Erythroblast (primary cell): ENCODE measurements around the gene CHID1.

ENCODE experiments used
- DNase-seq, 2 experiments: peaks; one replicate each; lab custom pipeline; 2025; lab: John Stamatoyannopoulos, UW
- GATA1 ChIP-seq: IDR thresholded peaks from 2 replicates; pipeline ENCODE4 v1.6.1; 2011; ENCODE audit warnings: low read depth, mild to moderate bottlenecking, control low read depth, low read length, moderate library complexity
- POLR2A ChIP-seq: IDR thresholded peaks from 2 replicates; pipeline ENCODE4 v1.6.1; 2011; ENCODE audit warnings: mild to moderate bottlenecking, low read length

CHID1 gene

DNA sequence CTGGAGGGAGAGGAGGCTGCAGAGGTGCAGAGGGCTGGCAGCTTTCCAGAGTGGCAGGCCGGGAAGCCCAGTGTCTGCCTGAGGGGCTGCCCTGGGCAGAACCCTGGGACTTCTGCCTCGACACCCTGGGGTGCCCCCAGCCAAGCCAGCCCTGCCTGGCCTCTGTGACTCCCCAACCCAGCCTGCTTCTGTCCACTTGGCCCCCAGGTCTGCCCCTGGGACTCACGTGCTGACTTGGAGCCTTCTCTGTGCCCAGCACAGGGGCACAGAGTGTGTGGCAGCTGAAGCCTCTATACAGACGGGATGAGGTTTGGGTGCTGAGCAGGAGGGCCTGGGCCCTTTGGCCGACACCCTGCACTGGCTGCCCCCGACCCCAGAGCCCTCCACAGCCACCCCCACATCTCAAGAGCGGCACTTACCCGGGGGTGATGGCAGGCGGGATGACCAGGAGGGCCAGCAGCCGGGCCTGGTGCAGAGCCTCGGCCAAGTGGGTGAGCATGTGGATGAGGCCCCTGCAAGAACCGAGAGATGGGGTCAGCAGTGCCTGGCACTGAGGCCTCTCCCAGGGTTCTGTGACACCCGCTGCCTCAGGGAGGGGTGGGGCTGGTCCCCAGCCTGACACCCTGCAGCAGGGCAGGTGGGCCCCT, 17.5 kb downstream of the CHID1 start:
- no peak for DNase-seq
- TF ChIP-seq GATA1 (no peak), POLR2A (no peak)

DNA sequence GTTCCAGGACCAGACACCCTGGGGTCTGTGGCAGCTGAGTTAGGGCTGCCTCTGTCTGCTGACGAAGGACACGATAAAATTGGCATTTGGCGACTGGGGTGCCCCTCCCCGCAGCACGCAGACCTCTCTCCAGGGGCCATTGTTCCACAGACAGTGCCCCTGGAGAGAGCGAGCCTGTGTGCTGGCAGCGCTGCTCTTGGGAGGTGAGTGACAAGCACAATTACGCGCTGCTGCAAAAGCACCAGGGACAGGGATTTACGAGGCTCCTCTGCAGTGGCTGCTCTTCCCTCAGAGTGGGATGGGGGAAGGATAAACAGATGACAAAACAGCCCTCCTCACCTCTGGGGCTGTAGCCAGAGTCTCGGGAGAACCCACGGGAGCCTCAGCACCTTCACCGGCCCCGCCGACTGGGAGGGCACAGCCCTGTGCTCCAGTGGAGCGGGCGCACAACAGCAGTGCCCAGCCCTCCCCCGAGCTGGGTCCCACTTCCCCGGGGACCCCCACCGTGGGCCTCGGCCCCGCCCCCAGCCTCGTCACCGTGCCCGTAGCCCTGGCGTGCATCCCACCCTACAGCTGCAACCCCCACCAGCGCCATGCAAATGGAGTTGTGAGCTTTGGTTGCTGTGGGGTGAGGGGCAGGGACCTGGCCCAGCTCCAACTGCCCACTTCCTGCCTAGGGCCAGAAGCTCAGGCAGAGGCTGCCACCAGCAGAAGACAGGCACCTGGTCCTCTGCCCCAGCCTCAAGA, 19.6 kb downstream of the CHID1 start:
- TF ChIP-seq GATA1 (no peak), POLR2A (no peak)
- no peak for DNase-seq

DNA sequence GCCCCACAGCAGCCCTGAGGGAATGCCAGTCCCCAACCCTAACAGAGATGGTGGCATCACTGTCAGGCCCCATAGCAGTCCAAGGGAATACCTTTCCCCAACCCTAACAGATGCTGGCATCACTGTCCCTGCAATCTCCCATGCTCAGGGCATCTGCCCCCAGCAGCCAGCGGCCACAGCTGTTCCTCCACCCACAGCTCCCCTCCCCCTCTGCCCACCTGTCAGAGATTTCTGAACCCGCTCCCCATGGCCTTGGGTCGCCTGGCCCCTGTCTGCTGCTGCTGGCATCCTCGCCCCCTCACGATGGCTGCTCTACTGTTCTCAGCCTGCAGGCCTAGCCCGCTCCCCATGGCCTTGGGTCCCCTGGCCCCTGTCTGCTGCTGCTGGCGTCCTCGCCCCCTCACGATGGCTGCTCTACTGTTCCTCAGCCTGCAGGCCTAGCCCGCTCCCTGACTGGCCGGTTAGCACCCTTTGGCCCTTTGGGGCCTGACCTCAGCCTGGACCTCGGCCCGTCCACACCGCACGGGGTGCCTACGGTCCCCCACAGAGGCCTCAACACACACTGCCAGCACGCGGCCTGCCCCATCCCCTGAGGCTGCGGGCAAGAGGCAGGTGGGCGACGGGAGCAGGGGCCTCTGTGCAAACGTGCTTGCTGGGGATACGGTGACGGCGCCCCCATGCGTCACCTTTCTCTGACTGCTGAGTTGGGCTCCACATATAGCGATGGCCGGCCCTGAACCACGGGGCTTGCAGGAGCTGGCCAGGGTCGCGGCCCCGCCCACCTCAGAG, 20.7 kb downstream of the CHID1 start:
- TF ChIP-seq GATA1 (no peak), POLR2A (no peak)
- DNase-seq, result no peak

DNA sequence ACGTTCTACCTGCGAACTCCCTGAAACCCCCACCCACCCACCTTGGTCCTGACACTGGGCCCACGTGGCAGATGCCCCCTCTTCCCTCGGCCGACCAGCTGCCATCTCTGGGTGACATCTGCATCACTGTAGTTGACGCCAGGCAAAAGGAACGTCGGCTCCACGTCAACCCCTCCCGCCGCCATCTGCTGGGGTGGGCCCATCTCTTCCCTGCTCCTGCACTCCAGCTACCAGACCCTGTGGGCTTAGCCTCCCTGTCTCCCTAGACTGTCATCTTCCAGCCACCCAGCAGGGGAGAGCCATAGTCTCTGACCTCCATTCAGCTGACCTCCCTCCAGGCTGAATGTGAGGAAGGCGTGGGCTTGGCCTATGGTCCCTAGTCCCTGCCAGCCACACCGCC, 21.4 kb downstream of the CHID1 start:
- no peak for DNase-seq

DNA sequence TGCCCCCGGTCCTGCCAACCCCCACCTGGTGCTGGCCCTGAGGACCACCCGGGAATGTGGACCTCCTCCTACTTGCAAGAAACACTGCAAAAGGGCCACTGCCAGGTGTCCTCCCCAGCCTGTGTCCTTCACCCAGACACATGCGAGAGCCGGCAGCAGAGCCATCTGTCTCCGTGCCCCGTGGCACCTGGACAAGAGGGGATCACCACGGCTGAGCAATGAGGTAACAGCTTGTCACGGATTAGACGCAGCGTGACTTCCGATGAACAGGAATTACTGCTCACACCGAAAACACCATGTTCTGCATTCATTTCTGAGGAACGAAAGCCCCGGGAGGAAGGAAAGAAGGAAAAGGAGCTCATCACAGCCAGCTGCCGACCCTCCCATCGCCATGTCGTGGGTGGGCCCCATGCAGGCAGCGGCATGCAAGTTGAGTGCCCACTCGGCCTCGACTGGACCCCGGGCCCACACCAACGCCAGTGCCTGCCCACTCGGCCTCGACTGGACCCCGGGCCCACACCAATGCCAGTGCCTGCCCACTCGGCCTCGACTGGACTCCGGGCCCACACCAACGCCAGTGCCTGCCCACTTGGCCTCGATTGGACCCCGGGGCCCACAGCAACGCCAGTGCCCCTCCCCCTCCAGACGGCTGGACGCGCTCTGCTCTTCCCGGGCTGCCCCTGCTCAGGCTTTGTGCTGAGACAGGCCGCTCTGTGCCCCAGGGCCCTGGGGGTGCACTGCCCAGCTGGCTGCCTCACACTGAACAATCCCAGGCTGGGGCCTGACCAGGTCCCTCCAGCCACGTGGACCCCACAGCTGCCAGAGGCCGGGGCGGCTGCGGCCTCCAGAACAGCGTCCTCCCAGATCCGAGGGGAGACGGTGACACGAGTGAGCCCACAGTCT, 22.0 kb downstream of the CHID1 start:
- no peak for TF ChIP-seq GATA1
- no peak for TF ChIP-seq POLR2A
- no peak for DNase-seq

More for the DNA sequence above, 21.4 kb downstream of the CHID1 start:
- TF ChIP-seq POLR2A, result no peak
- no peak for TF ChIP-seq GATA1

DNA sequence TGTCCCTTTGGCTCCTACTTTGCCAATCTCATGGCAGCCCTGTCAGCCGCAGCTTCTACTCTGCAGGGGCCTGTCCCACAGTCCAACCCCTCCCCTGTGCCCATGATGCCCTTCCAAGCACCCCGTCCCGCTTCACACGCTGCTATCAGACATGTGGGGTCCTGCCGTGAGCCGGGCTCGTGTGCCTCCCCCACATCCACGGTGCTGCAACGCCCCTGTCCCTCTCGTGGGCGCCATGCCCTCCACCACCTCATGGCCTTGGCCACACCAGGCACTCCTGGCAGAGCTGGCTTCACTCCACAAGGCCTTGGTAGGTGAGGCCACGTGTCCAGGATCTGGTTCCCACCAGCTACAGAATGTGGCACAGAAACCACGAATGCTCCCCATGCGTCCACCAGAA, 23.0 kb downstream of the CHID1 start:
- TF ChIP-seq GATA1 (no peak), POLR2A (no peak)
- no peak for DNase-seq

DNA sequence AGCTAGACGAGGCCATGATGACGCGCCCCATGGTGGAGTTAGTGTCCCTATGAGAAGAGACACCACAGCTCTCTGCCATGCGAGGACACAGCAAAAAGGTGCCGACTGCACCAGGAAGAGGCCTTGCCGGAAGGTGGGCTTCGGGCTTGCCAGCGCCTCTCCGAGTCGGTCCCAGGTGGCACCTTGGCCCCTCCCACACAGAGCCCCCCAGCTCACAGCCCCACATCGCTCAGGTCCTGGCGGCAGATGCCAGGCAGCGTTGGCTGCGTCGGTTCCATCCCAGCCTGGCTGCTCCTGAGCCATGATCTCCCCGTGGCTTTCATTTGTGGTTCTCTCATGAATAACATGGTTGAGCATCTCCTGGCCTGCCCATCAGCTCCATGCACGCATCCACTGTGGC, 24.0 kb downstream of the CHID1 start:
- TF ChIP-seq GATA1, result no peak
- TF ChIP-seq POLR2A, result no peak

DNA sequence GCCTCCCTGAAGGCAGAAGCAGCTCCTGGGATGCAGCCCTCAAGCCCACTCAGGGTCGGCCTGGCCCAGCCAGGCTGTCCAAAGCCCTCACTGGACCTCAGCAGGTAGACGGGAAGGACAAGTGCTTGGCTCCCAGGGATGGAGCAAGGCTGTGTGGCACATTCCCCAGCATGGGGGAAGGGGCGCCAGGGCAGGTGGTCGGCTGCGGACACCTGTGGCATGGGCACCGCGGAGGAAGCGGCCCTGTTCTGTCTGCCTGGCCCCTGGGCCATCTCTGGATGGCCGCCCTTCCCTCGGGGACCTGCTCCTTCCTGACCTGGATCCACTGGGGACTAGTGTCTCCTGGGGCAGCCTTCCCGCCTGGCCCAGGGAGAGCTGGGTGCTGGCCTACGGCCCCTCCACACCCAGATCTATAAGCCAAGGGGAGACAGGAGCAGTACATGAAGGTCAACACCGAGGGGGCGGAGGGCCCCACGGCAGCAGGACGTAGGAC, 26.0 kb downstream of the CHID1 start:
- no peak for TF ChIP-seq POLR2A
- TF ChIP-seq GATA1, result no peak
- DNase-seq, result no peak

More for the DNA sequence above, 24.0 kb downstream of the CHID1 start:
- no peak for DNase-seq

DNA sequence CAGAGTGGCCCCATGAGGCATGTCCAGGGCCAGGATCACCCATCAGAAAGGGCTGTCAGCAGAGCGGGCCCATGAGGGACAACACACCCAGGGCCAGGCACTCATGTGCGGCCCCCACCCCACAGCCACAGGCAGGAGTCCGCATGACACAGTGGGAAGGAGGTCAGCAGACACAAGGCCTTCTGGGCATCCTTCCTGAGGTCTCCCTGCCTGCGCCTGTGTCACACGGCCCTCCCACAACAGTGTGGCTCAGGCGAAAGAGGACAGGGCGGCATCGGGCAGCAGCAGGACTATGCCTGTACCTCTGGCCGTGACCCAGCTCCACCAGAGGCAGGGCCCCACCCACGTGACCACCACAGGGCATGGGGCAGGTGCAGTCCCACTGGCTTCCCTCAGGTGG, 27.1 kb downstream of the CHID1 start:
- TF ChIP-seq GATA1, result no peak
- no peak for DNase-seq

DNA sequence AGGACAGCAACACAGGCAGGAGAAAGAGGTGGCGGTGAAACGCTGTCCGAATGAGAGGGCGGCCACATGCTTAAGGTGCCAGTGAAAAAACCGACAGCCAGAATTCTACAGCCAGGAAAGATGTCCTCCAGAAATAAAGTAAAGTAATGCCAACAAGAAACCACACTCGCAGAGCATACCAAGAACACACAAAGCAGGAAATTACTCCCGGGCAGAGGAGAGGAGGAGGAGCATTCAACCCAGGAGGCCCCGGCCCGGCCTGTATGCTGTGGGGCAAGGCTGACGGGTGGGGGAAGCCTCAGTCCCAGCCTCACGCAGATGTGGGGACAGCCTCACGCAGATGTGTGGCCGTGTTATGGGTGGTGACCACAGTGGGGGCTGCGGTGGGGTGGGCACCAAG, 28.0 kb downstream of the CHID1 start:
- TF ChIP-seq POLR2A (no peak), GATA1 (no peak)
- DNase-seq, result no peak

DNA sequence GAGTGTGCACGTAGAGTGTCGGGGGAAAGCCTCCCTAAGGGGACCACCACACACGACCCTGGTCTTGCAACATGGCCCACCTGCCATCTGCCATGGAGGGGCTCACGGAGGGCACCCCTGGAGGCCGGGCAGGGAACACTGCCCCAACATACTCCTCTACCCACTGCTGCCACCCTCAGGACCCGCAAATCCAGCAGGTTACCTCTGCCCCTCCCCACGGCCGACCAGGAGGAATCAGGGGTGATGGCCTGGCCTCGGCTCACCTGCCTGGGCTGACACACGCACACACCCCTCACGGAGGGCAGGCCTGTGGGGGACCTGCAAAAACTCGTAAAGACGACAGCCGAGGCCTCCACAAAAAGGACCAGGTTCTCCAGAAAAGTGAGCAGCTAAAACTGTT, 30.2 kb downstream of the CHID1 start:
- TF ChIP-seq POLR2A (no peak), GATA1 (no peak)

DNA sequence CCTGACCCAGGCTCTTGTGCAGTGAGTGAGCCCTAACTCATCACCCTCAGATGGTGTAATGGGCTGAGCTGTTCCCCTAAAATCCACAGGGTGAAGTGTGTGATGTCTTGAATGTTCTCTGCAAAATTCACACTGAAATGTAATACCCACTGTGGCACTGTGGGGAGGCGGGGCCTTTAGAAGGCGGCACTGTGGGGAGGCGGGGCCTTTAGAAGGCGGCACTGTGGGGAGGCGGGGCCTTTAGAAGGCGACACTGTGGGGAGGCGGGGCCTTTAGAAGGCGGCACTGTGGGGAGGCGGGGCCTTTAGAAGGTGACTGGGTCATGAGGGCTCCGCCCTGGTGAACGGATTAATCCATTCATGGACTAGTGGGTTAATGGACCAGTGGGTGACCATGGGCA, 33.0 kb downstream of the CHID1 start:
- DNase-seq, result peak; percentile 75 to 77
- TF ChIP-seq POLR2A (peak; percentile 23), GATA1 (no peak)

More for the DNA sequence above, 30.2 kb downstream of the CHID1 start:
- DNase-seq, result no peak

DNA sequence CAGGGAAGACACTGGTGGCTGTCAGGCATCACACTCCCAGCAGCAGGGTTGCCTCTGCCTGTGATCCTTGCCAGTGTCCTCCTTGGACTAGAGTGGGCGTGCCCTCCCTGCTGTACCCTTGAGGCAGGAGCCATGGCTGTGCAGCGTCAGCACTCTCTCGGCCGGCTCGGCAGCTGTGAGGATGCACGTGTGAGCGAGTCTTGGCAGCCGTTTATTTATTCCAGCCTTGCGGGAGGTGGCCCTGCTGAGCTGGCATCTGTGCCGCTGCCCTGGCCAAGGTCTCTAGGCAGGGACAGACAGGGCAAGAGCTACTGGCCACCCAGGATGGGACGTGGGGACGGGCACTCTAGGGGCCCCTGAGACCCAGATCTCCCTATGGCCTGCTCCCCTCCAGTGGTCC, 34.1 kb downstream of the CHID1 start:
- TF ChIP-seq POLR2A (no peak), GATA1 (no peak)
- DNase-seq, result no peak
